Common myeloid progenitor, CD34-positive (primary cell): ENCODE results near the gene CDH13.

Experiments
- CTCF ChIA-PET: fragments of 350-600 bp; sonication (Branson Sonifier 250); formaldehyde crosslinking; loops from one replicate; lab custom pipeline; 2021; ENCODE audit warnings: antibody characterized with exemption; lab: Charles Lee
- POLR2A ChIA-PET: fragments of 350-600 bp; sonication (Branson Sonifier 250); formaldehyde crosslinking; loops from one replicate; lab custom pipeline; 2021; ENCODE audit warnings: antibody characterized with exemption; lab: Charles Lee
- DNase-seq, 3 donors: peaks; one replicate each; pipeline versions ENCODE4 v3.0.0 to v3.0.0-alpha.2; 2013
- H3K27ac ChIP-seq, 2 experiments: 1 replicate in 1 of 2; 2 replicates in 1 of 2; pipeline ENCODE4 v1.7.0; 2013; ENCODE audit warnings: inconsistent platforms in 2 of 2, low read length in 2 of 2, mild to moderate bottlenecking in 2 of 2, low read depth in 1 of 2, moderate library complexity in 1 of 2; ENCODE audit not compliant: severe bottlenecking in 2 of 2, insufficient read depth in 1 of 2, poor library complexity in 1 of 2
- H3K27me3 ChIP-seq, 5 experiments: replicated peaks in 2 of 5; 1 replicate in 3 of 5; 2 replicates in 2 of 5; pipeline versions ENCODE4 v1.6.1 to v1.7.0; 2013; ENCODE audit warnings: low read length in 4 of 5, mild to moderate bottlenecking in 2 of 5, moderate library complexity in 2 of 5, inconsistent platforms in 1 of 5; ENCODE audit not compliant: insufficient read depth in 5 of 5, control insufficient read depth in 4 of 5
- H3K36me3 ChIP-seq, 4 experiments: 1 replicate in 2 of 4; 2 replicates in 2 of 4; pipeline versions ENCODE4 v1.6.1 to v1.7.0; 2013; ENCODE audit warnings: low read length in 3 of 4, control low read depth in 1 of 4, mild to moderate bottlenecking in 1 of 4; ENCODE audit not compliant: control insufficient read depth in 4 of 4, insufficient read depth in 4 of 4
- H3K4me1 ChIP-seq, 4 experiments: 1 replicate in 3 of 4; 2 replicates in 1 of 4; pipeline versions ENCODE4 v1.6.1 to v1.7.1; 2013; ENCODE audit warnings: low read length in 3 of 4, mild to moderate bottlenecking in 3 of 4, control low read depth in 1 of 4, inconsistent platforms in 1 of 4, moderate library complexity in 1 of 4; ENCODE audit not compliant: control insufficient read depth in 4 of 4, insufficient read depth in 4 of 4; ENCODE audit errors: control extremely low read depth in 1 of 4
- H3K4me3 ChIP-seq, 7 experiments: 1 replicate in 4 of 7; 2 replicates in 3 of 7; pipeline versions ENCODE4 v1.5.1 to v1.7.0; 2013; ENCODE audit warnings: mild to moderate bottlenecking in 7 of 7, low read length in 6 of 7, moderate library complexity in 6 of 7, inconsistent platforms in 2 of 7, low read depth in 2 of 7, control low read depth in 1 of 7; ENCODE audit not compliant: insufficient read depth in 4 of 7, control insufficient read depth in 1 of 7; ENCODE audit errors: extremely low read depth in 1 of 7
- H3K9me3 ChIP-seq, 5 experiments: 1 replicate in 4 of 5; 2 replicates in 1 of 5; pipeline versions ENCODE4 v1.6.1 to v1.7.1; 2013; ENCODE audit warnings: low read length in 4 of 5, mild to moderate bottlenecking in 2 of 5, inconsistent platforms in 1 of 5, low read depth in 1 of 5, moderate library complexity in 1 of 5; ENCODE audit not compliant: control insufficient read depth in 4 of 5, insufficient read depth in 2 of 5; ENCODE audit errors: control extremely low read depth in 1 of 5
- WGBS: methylation state at CpG from one replicate; pipeline ENCODE4 v1.1.5; 2013; ENCODE audit not compliant: insufficient coverage; 5-methylcytosine and 5-hydroxymethylcytosine counted together

The CDH13 gene

DNA sequence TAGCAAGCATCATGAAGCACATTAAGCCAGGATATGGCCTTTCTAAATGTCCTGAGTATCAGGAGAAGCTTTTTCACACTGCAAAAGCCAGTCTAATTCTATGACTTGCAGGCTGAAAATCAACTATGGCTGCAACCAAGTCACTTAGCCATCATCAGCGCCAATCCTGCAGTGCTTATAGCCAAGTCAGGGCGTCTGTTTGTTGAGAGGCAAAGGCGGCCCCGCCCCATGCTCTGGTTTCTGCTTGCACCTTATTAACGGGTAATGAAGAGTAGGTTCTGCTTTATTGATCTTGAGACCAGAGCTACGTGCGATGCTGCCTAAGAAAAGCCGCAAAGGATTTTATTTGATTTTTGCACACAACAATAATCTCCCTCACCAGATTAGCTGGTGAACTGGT, 88.4 kb downstream of the CDH13 start:
- no peaks in the 10 kb centered on the region for H3K4me1 ChIP-seq
- ChIA-PET CTCF (no interaction called here), POLR2A (no interaction called here)
- H3K9me3 ChIP-seq, result no peaks in the 10 kb centered on the region
- peaks cover 0 to 10% (median 2%) of the 10 kb centered on the region in 5 experiments for H3K27me3 ChIP-seq
- no peak overlapping the region for H3K4me3 ChIP-seq
- 90% methylated on average over 6 of the region's 8 CpGs for WGBS
- no peaks in the 10 kb centered on the region for H3K36me3 ChIP-seq
- no peak overlapping the region for H3K27ac ChIP-seq
- no peak for DNase-seq

DNA sequence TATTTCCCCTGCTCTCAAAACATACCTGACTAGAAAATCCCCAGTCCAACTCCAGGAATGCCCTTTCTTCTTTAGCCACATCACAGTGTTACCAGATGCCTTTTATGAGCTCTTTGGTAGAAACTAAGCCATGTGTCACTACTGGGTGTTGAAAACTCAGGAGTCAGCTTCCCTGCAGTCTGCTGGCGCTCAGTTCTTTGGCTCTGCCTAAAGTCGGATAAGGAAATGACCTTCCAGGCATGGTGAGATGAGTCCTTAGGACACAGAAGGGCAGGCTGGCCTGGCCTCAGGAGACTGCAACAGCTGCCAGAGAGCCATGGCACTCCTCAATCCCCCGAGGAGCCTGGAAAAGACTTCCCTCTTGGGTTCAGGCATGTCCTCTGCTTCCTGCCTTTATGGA, 89.1 kb downstream of the CDH13 start:
- Histone ChIP-seq H3K9me3 (no peaks in the 10 kb centered on the region), H3K4me1 (no peaks in the 10 kb centered on the region), H3K36me3 (no peaks in the 10 kb centered on the region), H3K27me3 (peaks cover 0 to 10% (median 2%) of the 10 kb centered on the region in 5 experiments), H3K4me3 (no peak overlapping the region), H3K27ac (no peak overlapping the region)
- WGBS, result 40% methylated on average over 2 of the region's 3 CpGs
- ChIA-PET CTCF (no interaction called here), POLR2A (no interaction called here)
- DNase-seq, result no peak

DNA sequence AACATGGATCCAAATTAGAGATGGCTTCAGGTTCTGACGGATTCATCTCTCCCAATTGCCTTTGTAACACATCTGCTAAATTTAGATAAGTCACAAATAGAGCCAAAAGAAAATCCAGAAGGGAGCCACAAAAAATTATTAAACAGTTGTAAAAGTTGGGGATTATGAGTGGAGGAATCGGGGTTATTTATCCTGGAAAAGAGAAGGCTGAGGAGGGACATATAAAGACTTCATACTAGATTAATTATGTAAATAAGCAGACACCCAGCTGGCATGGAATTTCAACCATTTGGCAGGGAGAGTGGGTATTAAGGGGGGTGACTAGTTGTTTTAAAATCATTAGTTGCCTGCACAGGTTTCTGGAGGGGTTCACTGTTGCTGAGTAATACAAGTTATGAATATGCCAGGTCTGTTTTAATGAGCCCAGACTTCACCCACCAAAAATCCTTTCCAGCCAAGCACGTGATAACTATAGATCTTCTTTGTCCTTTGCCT, 89.6 kb downstream of the CDH13 start:
- 80% methylated on average over 1 of the region's 3 CpGs for WGBS
- Histone ChIP-seq H3K4me3 (no peak overlapping the region), H3K4me1 (no peaks in the 10 kb centered on the region), H3K36me3 (no peaks in the 10 kb centered on the region), H3K9me3 (no peaks in the 10 kb centered on the region), H3K27ac (no peak overlapping the region), H3K27me3 (peaks cover 0 to 10% (median 2%) of the 10 kb centered on the region in 5 experiments)
- DNase-seq, result no peak
- CTCF ChIA-PET, result no interaction called here
- POLR2A ChIA-PET, result no interaction called here

DNA sequence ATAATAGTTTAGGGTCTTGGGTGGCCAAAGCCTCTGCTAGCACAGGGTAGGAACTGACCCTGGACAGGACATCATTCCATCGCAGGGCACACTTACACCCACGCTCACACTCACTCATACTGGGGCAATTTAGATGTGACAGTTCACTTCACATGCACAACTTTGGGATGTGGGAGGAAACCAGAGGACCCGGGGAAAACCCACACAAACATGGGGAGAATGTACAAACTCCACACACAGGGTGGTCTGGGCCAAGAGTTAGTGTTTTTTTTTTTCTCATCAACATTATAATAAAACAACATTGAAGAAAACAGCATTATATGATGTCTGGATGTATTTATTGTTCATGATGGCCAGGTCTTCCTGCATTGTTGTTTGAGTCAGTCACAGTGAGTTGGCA, 93.6 kb downstream of the CDH13 start:
- no peak for DNase-seq
- H3K4me3 ChIP-seq, result no peak overlapping the region
- H3K27ac ChIP-seq, result no peak overlapping the region
- ChIA-PET CTCF (no interaction called here), POLR2A (no interaction called here)
- H3K9me3 ChIP-seq, result no peaks in the 10 kb centered on the region
- WGBS, result 80% methylated on average over 1 of the region's 3 CpGs
- no peaks in the 10 kb centered on the region for H3K4me1 ChIP-seq
- H3K27me3 ChIP-seq, result peaks cover 0 to 10% (median 2%) of the 10 kb centered on the region in 5 experiments
- no peaks in the 10 kb centered on the region for H3K36me3 ChIP-seq

DNA sequence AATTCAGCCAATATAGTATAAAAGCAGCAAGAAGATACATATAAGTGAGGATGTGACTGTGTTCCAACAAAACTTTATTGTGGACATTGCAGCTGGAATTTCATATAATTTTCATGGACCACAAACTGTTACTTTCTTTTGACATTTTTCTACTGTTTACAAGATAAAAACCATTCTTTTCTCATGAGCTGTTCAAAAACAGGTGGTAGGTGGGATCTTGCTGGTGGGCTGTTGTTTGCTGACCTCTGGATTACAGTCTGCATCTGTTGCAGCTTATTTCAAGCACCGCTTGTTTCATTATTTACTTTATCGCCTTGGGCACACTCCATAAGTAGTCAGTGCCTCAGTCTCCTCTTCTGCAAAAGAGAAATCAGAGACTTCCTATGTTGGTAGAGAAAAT, 99.5 kb downstream of the CDH13 start:
- no peak for DNase-seq
- Histone ChIP-seq H3K9me3 (peaks cover 0 to 12% (median 0%) of the 10 kb centered on the region in 5 experiments), H3K4me1 (no peaks in the 10 kb centered on the region), H3K27me3 (no peaks in the 10 kb centered on the region), H3K27ac (no peak overlapping the region), H3K36me3 (no peaks in the 10 kb centered on the region), H3K4me3 (no peak overlapping the region)
- ChIA-PET CTCF (no interaction called here), POLR2A (no interaction called here)
- 100% methylated on average over 1 of the region's 2 CpGs for WGBS

DNA sequence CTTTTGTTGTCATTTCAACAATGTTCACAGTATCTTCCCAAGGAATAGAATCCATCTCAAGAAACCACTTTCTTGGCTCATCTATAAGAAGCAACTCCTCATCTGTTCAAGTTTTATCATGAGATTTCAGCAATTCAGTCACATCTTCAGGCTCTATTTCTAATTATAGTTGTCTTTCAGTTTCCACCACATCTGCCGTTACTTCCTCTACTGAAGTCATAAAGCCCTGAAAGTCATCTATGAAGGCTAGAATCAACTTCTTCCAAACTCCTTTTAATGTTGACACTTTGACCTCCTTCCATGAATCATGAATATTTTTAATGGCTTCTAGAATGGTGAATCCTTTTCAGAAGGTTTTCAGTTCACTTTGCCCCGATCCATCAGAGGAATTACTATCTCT, 102.1 kb downstream of the CDH13 start:
- ChIA-PET POLR2A (no interaction called here), CTCF (no interaction called here)
- H3K27ac ChIP-seq, result no peak overlapping the region
- H3K36me3 ChIP-seq, result no peaks in the 10 kb centered on the region
- H3K9me3 ChIP-seq, result peaks cover 0 to 12% (median 0%) of the 10 kb centered on the region in 5 experiments
- DNase-seq, result no peak
- H3K4me1 ChIP-seq, result no peaks in the 10 kb centered on the region
- 80% methylated on average over 1 of the region's 2 CpGs for WGBS
- H3K27me3 ChIP-seq, result no peaks in the 10 kb centered on the region
- no peak overlapping the region for H3K4me3 ChIP-seq

DNA sequence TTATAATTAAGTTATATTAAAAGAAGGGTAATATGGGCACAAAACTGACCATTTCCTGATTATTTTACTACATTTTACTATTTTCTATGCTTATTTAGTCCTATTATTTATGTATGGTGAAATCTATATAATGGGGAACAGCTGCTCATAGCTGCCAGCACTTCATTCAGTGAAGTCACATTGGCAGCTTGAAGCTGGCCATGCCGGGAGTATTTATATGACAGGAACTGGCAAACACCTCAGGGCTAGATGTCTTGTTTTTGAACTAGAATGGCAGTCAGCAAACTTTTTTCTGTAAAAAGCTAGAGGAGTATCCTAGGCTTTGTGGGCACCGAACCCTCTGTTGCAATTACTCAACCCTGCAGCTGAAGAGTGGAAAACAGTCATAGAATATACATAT, 104.1 kb downstream of the CDH13 start:
- H3K9me3 ChIP-seq, result peaks cover 0 to 12% (median 0%) of the 10 kb centered on the region in 5 experiments
- no peaks in the 10 kb centered on the region for H3K27me3 ChIP-seq
- no CpG with 5 or more reads among the region's 2 CpGs for WGBS
- H3K36me3 ChIP-seq, result no peaks in the 10 kb centered on the region
- DNase-seq, result no peak
- POLR2A ChIA-PET, result no interaction called here
- H3K4me3 ChIP-seq, result no peak overlapping the region
- H3K4me1 ChIP-seq, result no peaks in the 10 kb centered on the region
- CTCF ChIA-PET, result interaction anchor here (1.0 kb wide), 1 partner anchor 10 kb away, joined by 4 read pairs; no protein-coding TSS in a partner anchor
- H3K27ac ChIP-seq, result no peak overlapping the region
